Measurements from ENCODE around the gene MSTN.
"Not testable (repeated sequence)": the region's sequence is repeated elsewhere in the genome, so short reads cannot be mapped to it uniquely, and the experiment has no call there.

Gene MSTN

DNA sequence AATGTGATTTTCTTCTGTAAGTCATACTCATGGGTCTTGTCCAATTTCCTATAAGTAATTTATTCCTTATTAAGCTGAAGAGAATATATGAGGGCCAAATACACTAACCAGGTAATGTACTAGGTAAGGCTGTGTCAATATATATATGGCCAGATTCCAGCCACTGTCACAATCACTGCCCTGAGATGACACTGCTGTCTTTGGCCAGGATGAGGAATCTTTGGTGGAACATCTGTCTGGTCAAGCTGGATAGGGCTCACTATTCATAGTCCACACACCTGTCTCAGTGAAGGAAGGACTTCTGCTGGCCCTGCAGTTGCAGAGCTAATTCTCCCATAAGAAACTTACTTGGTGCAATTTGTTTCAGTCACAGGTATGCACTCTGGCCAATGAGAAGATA is 11.3 kb downstream of the MSTN start:
- no peaks in the 10 kb centered on the region for H3K36me3 ChIP-seq (ENCODE audit: control insufficient read depth, insufficient read depth, low read length)
- H3K79me2 ChIP-seq (ENCODE audit: control insufficient read depth, insufficient read depth, low read length) = no peaks in the 10 kb centered on the region
- H4K5ac ChIP-seq (ENCODE audit: low read length) = no peak overlapping the region
- no peak overlapping the region for H2AK5ac ChIP-seq (ENCODE audit: low read length)
- H3K23ac ChIP-seq (ENCODE audit: low read length) = no peak overlapping the region
- no peak overlapping the region for H3K27ac ChIP-seq (ENCODE audit: low read depth, low read length)
- no peaks in the 10 kb centered on the region for H3K4me1 ChIP-seq (ENCODE audit: control insufficient read depth, low read depth, low read length)
- H3K27me3 ChIP-seq (ENCODE audit: insufficient read depth, low read length, poor library complexity) = no peaks in the 10 kb centered on the region
- no peak overlapping the region for H3K9ac ChIP-seq (ENCODE audit: low read length)
- H3K4me2 ChIP-seq (ENCODE audit: low read length) = no peak overlapping the region
- no peak for DNase-seq
- H2BK120ac ChIP-seq (ENCODE audit: low read depth, low read length) = no peak overlapping the region
- no peak overlapping the region for H3K18ac ChIP-seq (ENCODE audit: low read length)
- no peak overlapping the region for H3K4me3 ChIP-seq (ENCODE audit: low read length)
- no peak overlapping the region for H4K8ac ChIP-seq (ENCODE audit: low read depth, low read length)
- no peak overlapping the region for H3K4ac ChIP-seq (ENCODE audit: low read depth, low read length)
- H2BK5ac ChIP-seq (ENCODE audit: low read length) = no peak overlapping the region
- H2BK15ac ChIP-seq (replicated peaks; ENCODE audit: low read depth) = no peak overlapping the region
- no peak overlapping the region for H3K56ac ChIP-seq (ENCODE audit: low read length)
- H3K79me1 ChIP-seq (ENCODE audit: low read length) = no peaks in the 10 kb centered on the region

GRCh38 chr2:190050001-190050400 is 12.5 kb downstream of the MSTN start:
- H3K4me3 ChIP-seq (ENCODE audit: low read length) = no peak overlapping the region
- H3K27me3 ChIP-seq (ENCODE audit: insufficient read depth, low read length, poor library complexity) = no peaks in the 10 kb centered on the region
- no peak overlapping the region for H2AK5ac ChIP-seq (ENCODE audit: low read length)
- no peak overlapping the region for H3K18ac ChIP-seq (ENCODE audit: low read length)
- H3K23ac ChIP-seq (ENCODE audit: low read length) = no peak overlapping the region
- no peak overlapping the region for H2BK15ac ChIP-seq (replicated peaks; ENCODE audit: low read depth)
- H4K5ac ChIP-seq (ENCODE audit: low read length) = no peak overlapping the region
- no peak for DNase-seq
- H2BK5ac ChIP-seq (ENCODE audit: low read length) = no peak overlapping the region
- H4K8ac ChIP-seq (ENCODE audit: low read depth, low read length) = no peak overlapping the region
- no peak overlapping the region for H3K4ac ChIP-seq (ENCODE audit: low read depth, low read length)
- no peak overlapping the region for H3K9ac ChIP-seq (ENCODE audit: low read length)
- H3K79me1 ChIP-seq (ENCODE audit: low read length) = no peaks in the 10 kb centered on the region
- H2BK120ac ChIP-seq (ENCODE audit: low read depth, low read length) = no peak overlapping the region
- no peak overlapping the region for H3K4me2 ChIP-seq (ENCODE audit: low read length)
- no peaks in the 10 kb centered on the region for H3K4me1 ChIP-seq (ENCODE audit: control insufficient read depth, low read depth, low read length)
- no peak overlapping the region for H3K27ac ChIP-seq (ENCODE audit: low read depth, low read length)
- no peaks in the 10 kb centered on the region for H3K36me3 ChIP-seq (ENCODE audit: control insufficient read depth, insufficient read depth, low read length)
- no peak overlapping the region for H3K56ac ChIP-seq (ENCODE audit: low read length)
- no peaks in the 10 kb centered on the region for H3K79me2 ChIP-seq (ENCODE audit: control insufficient read depth, insufficient read depth, low read length)

DNA sequence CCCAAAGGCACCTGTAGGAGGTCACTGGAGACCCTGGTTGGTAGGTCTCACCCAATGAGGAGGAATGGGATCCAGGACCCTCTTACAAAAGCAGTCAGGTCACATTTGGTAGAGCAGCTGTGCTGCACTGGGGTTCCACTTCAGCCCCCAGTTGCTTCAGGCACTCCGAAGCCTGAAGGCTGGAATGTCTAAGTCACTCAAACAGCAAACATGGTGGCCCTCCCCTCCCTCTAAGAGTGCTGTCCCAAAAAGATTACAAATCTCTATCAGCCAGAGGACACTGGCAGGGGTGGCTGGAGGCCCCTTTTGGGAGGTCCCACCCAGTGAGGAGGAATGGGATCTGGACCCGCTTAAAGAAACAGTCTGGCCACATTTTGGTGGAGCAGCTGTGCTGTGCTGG is 17.7 kb downstream of the MSTN start:
- no peak overlapping the region for H3K9ac ChIP-seq (ENCODE audit: low read length)
- H3K56ac ChIP-seq (ENCODE audit: low read length) = no peak overlapping the region
- no peak overlapping the region for H4K8ac ChIP-seq (ENCODE audit: low read depth, low read length)
- H3K18ac ChIP-seq (ENCODE audit: low read length) = no peak overlapping the region
- H3K79me1 ChIP-seq (ENCODE audit: low read length) = no peaks in the 10 kb centered on the region
- H3K27me3 ChIP-seq (ENCODE audit: insufficient read depth, low read length, poor library complexity) = no peaks in the 10 kb centered on the region
- H3K27ac ChIP-seq (ENCODE audit: low read depth, low read length) = no peak overlapping the region
- H2AK5ac ChIP-seq (ENCODE audit: low read length) = no peak overlapping the region
- WGBS (ENCODE audit: extremely low coverage, insufficient coverage, low lambda C conversion rate) = no CpG with 5 or more reads among the region's 2 CpGs
- no peak overlapping the region for H2BK120ac ChIP-seq (ENCODE audit: low read depth, low read length)
- no peak overlapping the region for H3K4ac ChIP-seq (ENCODE audit: low read depth, low read length)
- no peaks in the 10 kb centered on the region for H3K79me2 ChIP-seq (ENCODE audit: control insufficient read depth, insufficient read depth, low read length)
- H2BK5ac ChIP-seq (ENCODE audit: low read length) = no peak overlapping the region
- no peaks in the 10 kb centered on the region for H3K4me1 ChIP-seq (ENCODE audit: control insufficient read depth, low read depth, low read length)
- H3K4me3 ChIP-seq (ENCODE audit: low read length) = no peak overlapping the region
- no peak overlapping the region for H3K23ac ChIP-seq (ENCODE audit: low read length)
- no peak for DNase-seq
- H3K36me3 ChIP-seq (ENCODE audit: control insufficient read depth, insufficient read depth, low read length) = no peaks in the 10 kb centered on the region
- H3K4me2 ChIP-seq (ENCODE audit: low read length) = no peak overlapping the region
- H4K5ac ChIP-seq (ENCODE audit: low read length) = no peak overlapping the region
- no peak overlapping the region for H2BK15ac ChIP-seq (replicated peaks; ENCODE audit: low read depth)

DNA sequence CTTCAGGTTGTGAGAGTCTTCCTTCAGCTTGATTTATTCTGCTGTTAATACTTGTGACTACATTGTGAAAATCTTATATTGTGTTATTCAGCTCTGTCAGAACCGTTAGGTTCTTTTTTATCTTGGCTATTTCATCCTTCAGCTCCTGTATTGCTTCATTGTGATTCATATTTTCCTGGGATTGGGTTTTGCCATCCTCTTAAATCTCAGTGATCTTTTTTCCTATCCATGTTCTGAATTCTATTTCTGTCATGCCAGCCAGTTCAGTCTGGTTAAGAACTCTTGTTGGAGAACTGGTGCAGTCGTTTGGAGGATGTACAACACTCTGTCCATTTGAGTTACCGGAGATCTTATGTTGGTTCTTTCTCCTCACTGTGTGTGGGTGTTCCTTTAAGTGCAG is 19.1 kb downstream of the MSTN start:
- no peak overlapping the region for H2AK5ac ChIP-seq (ENCODE audit: low read length)
- H4K8ac ChIP-seq (ENCODE audit: low read depth, low read length) = no peak overlapping the region
- no peak for DNase-seq
- no peak overlapping the region for H3K18ac ChIP-seq (ENCODE audit: low read length)
- H3K79me1 ChIP-seq (ENCODE audit: low read length) = no peaks in the 10 kb centered on the region
- no peaks in the 10 kb centered on the region for H3K79me2 ChIP-seq (ENCODE audit: control insufficient read depth, insufficient read depth, low read length)
- no peak overlapping the region for H2BK5ac ChIP-seq (ENCODE audit: low read length)
- H3K56ac ChIP-seq (ENCODE audit: low read length) = no peak overlapping the region
- no peak overlapping the region for H4K5ac ChIP-seq (ENCODE audit: low read length)
- WGBS (ENCODE audit: extremely low coverage, insufficient coverage, low lambda C conversion rate) = no CpG with 5 or more reads among the region's 3 CpGs
- no peaks in the 10 kb centered on the region for H3K27me3 ChIP-seq (ENCODE audit: insufficient read depth, low read length, poor library complexity)
- no peak overlapping the region for H3K27ac ChIP-seq (ENCODE audit: low read depth, low read length)
- no peaks in the 10 kb centered on the region for H3K36me3 ChIP-seq (ENCODE audit: control insufficient read depth, insufficient read depth, low read length)
- no peak overlapping the region for H2BK15ac ChIP-seq (replicated peaks; ENCODE audit: low read depth)
- no peak overlapping the region for H2BK120ac ChIP-seq (ENCODE audit: low read depth, low read length)
- no peak overlapping the region for H3K23ac ChIP-seq (ENCODE audit: low read length)
- no peak overlapping the region for H3K9ac ChIP-seq (ENCODE audit: low read length)
- H3K4me2 ChIP-seq (ENCODE audit: low read length) = no peak overlapping the region
- no peaks in the 10 kb centered on the region for H3K4me1 ChIP-seq (ENCODE audit: control insufficient read depth, low read depth, low read length)
- H3K4ac ChIP-seq (ENCODE audit: low read depth, low read length) = no peak overlapping the region
- H3K4me3 ChIP-seq (ENCODE audit: low read length) = no peak overlapping the region

DNA sequence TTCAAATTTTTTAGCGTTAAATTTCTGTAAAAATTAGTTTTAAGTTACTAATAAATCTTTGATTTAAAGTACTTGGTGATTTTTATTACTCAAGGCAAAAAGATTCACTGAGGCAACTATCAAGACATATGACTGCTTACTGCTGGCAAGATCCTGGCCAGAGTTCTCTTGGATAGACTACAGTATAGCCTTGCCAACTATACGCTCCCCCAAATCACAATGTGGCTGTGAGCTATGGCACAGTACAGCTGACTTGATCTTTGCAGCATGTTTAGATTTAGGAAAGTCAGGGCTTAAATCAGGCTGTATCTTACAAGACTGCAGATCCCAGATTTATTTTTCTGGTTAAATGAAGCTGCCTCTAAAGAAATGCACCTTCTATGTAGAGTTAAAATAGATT is 26.5 kb downstream of the MSTN start:
- Histone ChIP-seq H3K4me2 (ENCODE audit: low read length) (no peak overlapping the region), H3K18ac (ENCODE audit: low read length) (no peak overlapping the region), H3K36me3 (ENCODE audit: control insufficient read depth, insufficient read depth, low read length) (no peaks in the 10 kb centered on the region), H3K23ac (ENCODE audit: low read length) (no peak overlapping the region), H2BK5ac (ENCODE audit: low read length) (no peak overlapping the region), H3K56ac (ENCODE audit: low read length) (no peak overlapping the region), H2BK15ac (replicated peaks; ENCODE audit: low read depth) (no peak overlapping the region), H4K8ac (ENCODE audit: low read depth, low read length) (no peak overlapping the region), H4K5ac (ENCODE audit: low read length) (no peak overlapping the region), H3K79me1 (ENCODE audit: low read length) (no peaks in the 10 kb centered on the region), H3K4ac (ENCODE audit: low read depth, low read length) (no peak overlapping the region), H3K9ac (ENCODE audit: low read length) (no peak overlapping the region), H3K79me2 (ENCODE audit: control insufficient read depth, insufficient read depth, low read length) (no peaks in the 10 kb centered on the region), H2BK120ac (ENCODE audit: low read depth, low read length) (no peak overlapping the region), H3K27me3 (ENCODE audit: insufficient read depth, low read length, poor library complexity) (no peaks in the 10 kb centered on the region), H3K4me3 (ENCODE audit: low read length) (no peak overlapping the region), H2AK5ac (ENCODE audit: low read length) (no peak overlapping the region), H3K4me1 (ENCODE audit: control insufficient read depth, low read depth, low read length) (no peaks in the 10 kb centered on the region), H3K27ac (ENCODE audit: low read depth, low read length) (no peak overlapping the region)
- no CpG with 5 or more reads among the region's 2 CpGs for WGBS (ENCODE audit: extremely low coverage, insufficient coverage, low lambda C conversion rate)
- DNase-seq = no peak

DNA sequence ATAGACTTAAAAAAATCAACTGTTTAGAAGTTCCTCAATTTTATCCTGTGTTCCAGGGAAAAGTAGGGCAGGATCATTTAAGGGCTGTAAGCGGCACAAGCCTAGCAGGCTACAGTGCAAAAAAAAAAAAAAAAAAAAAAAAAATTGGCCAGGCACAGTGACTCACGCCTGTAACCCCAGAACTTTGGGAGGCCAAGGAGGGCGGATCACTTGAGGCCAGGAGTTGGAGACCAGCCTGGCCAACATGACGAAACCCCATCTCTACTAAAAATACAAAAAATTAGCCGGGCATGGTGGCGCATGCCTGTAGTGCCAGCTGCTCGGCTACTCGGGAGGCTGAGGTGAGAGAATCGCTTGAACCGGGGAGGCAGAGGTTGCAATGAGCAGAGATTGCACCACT is 28.1 kb downstream of the MSTN start:
- H2BK15ac ChIP-seq (replicated peaks; ENCODE audit: low read depth); H3K4me2 ChIP-seq (ENCODE audit: low read length); H3K9ac ChIP-seq (ENCODE audit: low read length); H3K27me3 ChIP-seq (ENCODE audit: insufficient read depth, low read length, poor library complexity); H2AK5ac ChIP-seq (ENCODE audit: low read length); H3K4me1 ChIP-seq (ENCODE audit: control insufficient read depth, low read depth, low read length); H4K8ac ChIP-seq (ENCODE audit: low read depth, low read length); H3K18ac ChIP-seq (ENCODE audit: low read length); H2BK5ac ChIP-seq (ENCODE audit: low read length); H3K79me1 ChIP-seq (ENCODE audit: low read length); H3K23ac ChIP-seq (ENCODE audit: low read length); DNase-seq; H4K5ac ChIP-seq (ENCODE audit: low read length); H3K27ac ChIP-seq (ENCODE audit: low read depth, low read length); H3K56ac ChIP-seq (ENCODE audit: low read length); H3K79me2 ChIP-seq (ENCODE audit: control insufficient read depth, insufficient read depth, low read length); H3K4ac ChIP-seq (ENCODE audit: low read depth, low read length); H3K4me3 ChIP-seq (ENCODE audit: low read length); H2BK120ac ChIP-seq (ENCODE audit: low read depth, low read length); H3K36me3 ChIP-seq (ENCODE audit: control insufficient read depth, insufficient read depth, low read length): not testable (repeated sequence)
- no CpG with 5 or more reads among the region's 10 CpGs for whole genome bisulfite sequencing (ENCODE audit: extremely low coverage, insufficient coverage, low lambda C conversion rate)
